GM11168 (cell line): ENCODE measurements around the gene PDS5A.
"Not testable (repeated sequence)": the region's sequence is repeated elsewhere in the genome, so short reads cannot be mapped to it uniquely, and the experiment has no call there.

Experiments
- in situ Hi-C: fragments of 300-500 bp; cut with MboI; formaldehyde crosslinking; loops from one replicate; pipeline ENCODE4 v1.12.0; 2022; ENCODE audit warnings: low sequenced_read_pairs; ENCODE audit not compliant: unreplicated experiment

Gene PDS5A

GRCh38 chr4:39905656-39906055, 72.1 kb downstream of the PDS5A start:
- in situ Hi-C loops = no loop called here

- in situ Hi-C loops = not testable (repeated sequence)
Measured at GRCh38 chr4:39905019-39905418, 72.7 kb downstream of the PDS5A start.

- in situ Hi-C loops = no loop called here
Measured at GRCh38 chr4:39900966-39901365, 76.7 kb downstream of the PDS5A start.

- in situ Hi-C loops = no loop called here
Measured at GRCh38 chr4:39899291-39899690, 78.4 kb downstream of the PDS5A start.

GRCh38 chr4:39898015-39898414, 79.7 kb downstream of the PDS5A start:
- in situ Hi-C loops = no loop called here

GRCh38 chr4:39893693-39894072, 84.0 kb downstream of the PDS5A start:
- in situ Hi-C loops = no loop called here

- in situ Hi-C loops = no loop called here
Measured at GRCh38 chr4:39892988-39893692, 84.6 kb downstream of the PDS5A start.

- in situ Hi-C loops = no loop called here
Measured at GRCh38 chr4:39889226-39889625, 88.5 kb downstream of the PDS5A start.

GRCh38 chr4:39888541-39888940, 89.2 kb downstream of the PDS5A start:
- in situ Hi-C loops = no loop called here

GRCh38 chr4:39883646-39884045, 94.1 kb downstream of the PDS5A start:
- in situ Hi-C loops = no loop called here

- in situ Hi-C loops = no loop called here
Measured at GRCh38 chr4:39881789-39882188, 95.9 kb downstream of the PDS5A start.

- in situ Hi-C loops = no loop called here
Measured at GRCh38 chr4:39877971-39878370, 99.7 kb downstream of the PDS5A start.

- in situ Hi-C loops = no loop called here
Measured at GRCh38 chr4:39873823-39874222, 103.9 kb downstream of the PDS5A start.

- in situ Hi-C loops = loop anchor here (10.0 kb wide), 1 partner anchor 170 kb away; the partner anchor contains the start of gene UBE2K
Measured at GRCh38 chr4:39865280-39865679, 112.4 kb downstream of the PDS5A start.

GRCh38 chr4:39864391-39864790, 113.3 kb downstream of the PDS5A start:
- in situ Hi-C loops = loop anchor here (10.0 kb wide), 1 partner anchor 170 kb away; the partner anchor contains the start of gene UBE2K

GRCh38 chr4:39860804-39861203, 116.9 kb downstream of the PDS5A start:
- in situ Hi-C loops = loop anchor here (10.0 kb wide), 1 partner anchor 166 kb away; the partner anchor contains the start of gene UBE2K

- in situ Hi-C loops = no loop called here
Measured at GRCh38 chr4:39855909-39856512, 121.7 kb downstream of the PDS5A start.

- in situ Hi-C loops = no loop called here
Measured at GRCh38 chr4:39852636-39853035, 125.1 kb downstream of the PDS5A start.

GRCh38 chr4:39850727-39851126, 127.0 kb downstream of the PDS5A start:
- in situ Hi-C loops = no loop called here

GRCh38 chr4:39846705-39847104, 131.0 kb downstream of the PDS5A start:
- in situ Hi-C loops = loop anchor here (25.0 kb wide), 1 partner anchor 359 kb away; no protein-coding TSS in a partner anchor

GRCh38 chr4:39846120-39846519, 131.6 kb downstream of the PDS5A start:
- in situ Hi-C loops = loop anchor here (25.0 kb wide), 1 partner anchor 359 kb away; no protein-coding TSS in a partner anchor

- in situ Hi-C loops = loop anchor here (25.0 kb wide), 1 partner anchor 355 kb away; no protein-coding TSS in a partner anchor
Measured at GRCh38 chr4:39841894-39842293, 135.8 kb downstream of the PDS5A start.
